ENCODE data around the gene NPLOC4.
"Not testable (repeated sequence)": the region's sequence is repeated elsewhere in the genome, so short reads cannot be mapped to it uniquely, and the experiment has no call there.

NPLOC4 gene

GRCh38 chr17:81601525-81602120, 35.3 kb downstream of the NPLOC4 start:
- H3K4me3 ChIP-seq (ENCODE audit: low read length) = no peak overlapping the region
- no peaks in the 10 kb centered on the region for H3K27me3 ChIP-seq (replicated peaks; ENCODE audit: control insufficient read depth, insufficient read depth, low read length)
- H3K9me3 ChIP-seq (ENCODE audit: control insufficient read depth, low read length) = no peaks in the 10 kb centered on the region
- peaks cover 18% of the 10 kb centered on the region for H3K4me1 ChIP-seq (ENCODE audit: control insufficient read depth, insufficient read depth, low read length)
- H3K36me3 ChIP-seq (ENCODE audit: control insufficient read depth, insufficient read depth, low read length, severe bottlenecking) = peaks cover 83% of the 10 kb centered on the region
- H3K9ac ChIP-seq (ENCODE audit: low read length) = no peak overlapping the region
- DNase-seq (ENCODE audit: low read depth) = peak; percentile 87

DNA sequence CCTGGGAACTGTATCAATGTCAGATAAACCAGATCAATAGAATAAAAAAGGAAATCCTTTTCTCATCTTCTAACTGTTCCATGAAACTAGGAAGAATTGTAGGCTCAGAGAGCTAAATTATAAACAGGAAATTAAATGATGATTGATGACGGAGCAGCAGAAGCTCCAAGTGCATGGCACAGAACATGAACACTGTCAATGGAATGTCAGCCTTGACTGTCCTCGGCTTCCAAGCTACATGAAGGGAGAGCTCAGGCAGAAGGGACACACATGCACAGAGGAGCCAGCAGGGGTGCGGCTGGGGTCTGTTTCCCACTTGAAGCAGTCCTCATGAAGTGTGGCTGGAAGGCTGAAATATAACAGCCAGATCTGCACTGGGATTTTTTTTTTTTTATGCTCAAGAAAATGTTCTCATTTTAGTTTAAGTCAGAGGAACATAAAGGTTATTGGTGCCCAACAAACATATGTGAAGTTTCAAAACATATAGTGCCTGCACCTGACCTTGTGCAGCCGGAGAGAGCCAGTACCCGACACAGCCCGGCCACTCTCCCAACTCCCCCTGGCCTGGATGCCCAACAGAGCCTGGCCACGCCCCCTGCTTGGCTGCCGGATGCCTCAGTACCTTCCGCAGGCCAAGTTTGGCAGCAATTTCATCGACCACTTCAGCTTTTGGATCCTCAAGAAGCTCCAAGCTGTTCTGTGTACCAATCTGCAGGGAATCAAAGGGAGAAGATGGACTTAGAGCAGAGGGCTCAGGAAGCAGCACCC, 37.0 kb downstream of the NPLOC4 start:
- H3K4me1 ChIP-seq (ENCODE audit: control insufficient read depth, insufficient read depth, low read length) = peaks cover 28% of the 10 kb centered on the region
- no peak overlapping the region for H3K4me3 ChIP-seq (ENCODE audit: low read length)
- peak; percentile 55 for DNase-seq (ENCODE audit: low read depth)
- no peaks in the 10 kb centered on the region for H3K9me3 ChIP-seq (ENCODE audit: control insufficient read depth, low read length)
- peak overlapping the region; percentile 27 for H3K9ac ChIP-seq (ENCODE audit: low read length)
- no peaks in the 10 kb centered on the region for H3K27me3 ChIP-seq (replicated peaks; ENCODE audit: control insufficient read depth, insufficient read depth, low read length)
- H3K36me3 ChIP-seq (ENCODE audit: control insufficient read depth, insufficient read depth, low read length, severe bottlenecking) = peaks cover 87% of the 10 kb centered on the region

- no peak for DNase-seq (ENCODE audit: low read depth)
- Histone ChIP-seq H3K9ac (ENCODE audit: low read length) (no peak overlapping the region), H3K4me3 (ENCODE audit: low read length) (no peak overlapping the region), H3K27me3 (replicated peaks; ENCODE audit: control insufficient read depth, insufficient read depth, low read length) (no peaks in the 10 kb centered on the region), H3K4me1 (ENCODE audit: control insufficient read depth, insufficient read depth, low read length) (peaks cover 13% of the 10 kb centered on the region), H3K36me3 (ENCODE audit: control insufficient read depth, insufficient read depth, low read length, severe bottlenecking) (peaks cover 84% of the 10 kb centered on the region), H3K9me3 (ENCODE audit: control insufficient read depth, low read length) (no peaks in the 10 kb centered on the region)
Observed at GRCh38 chr17:81593105-81593871, 43.6 kb downstream of the NPLOC4 start.

GRCh38 chr17:81591971-81592370, 44.9 kb downstream of the NPLOC4 start:
- Histone ChIP-seq H3K4me3 (ENCODE audit: low read length) (no peak overlapping the region), H3K9me3 (ENCODE audit: control insufficient read depth, low read length) (no peaks in the 10 kb centered on the region), H3K36me3 (ENCODE audit: control insufficient read depth, insufficient read depth, low read length, severe bottlenecking) (peaks cover 84% of the 10 kb centered on the region), H3K27me3 (replicated peaks; ENCODE audit: control insufficient read depth, insufficient read depth, low read length) (no peaks in the 10 kb centered on the region), H3K4me1 (ENCODE audit: control insufficient read depth, insufficient read depth, low read length) (peaks cover 13% of the 10 kb centered on the region), H3K9ac (ENCODE audit: low read length) (no peak overlapping the region)
- no peak for DNase-seq (ENCODE audit: low read depth)

DNA sequence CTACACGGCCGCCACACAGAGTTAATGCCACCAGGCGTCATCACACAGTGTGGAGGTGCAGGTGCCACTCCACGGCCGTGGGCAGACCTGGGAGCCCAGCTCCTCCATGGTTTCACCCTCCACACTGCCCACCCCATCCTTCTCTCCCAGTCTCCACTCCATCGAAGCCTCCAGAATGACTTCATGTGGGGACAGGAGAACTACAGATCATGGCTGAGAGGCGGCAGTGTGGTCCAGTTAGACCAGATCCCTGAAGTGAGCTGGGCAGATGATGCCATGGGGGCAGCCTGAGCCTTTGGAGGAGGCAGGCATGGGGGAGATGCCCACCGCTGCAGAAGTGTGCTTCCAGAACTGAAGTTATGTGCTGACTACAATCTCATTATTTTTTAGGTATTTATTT, 46.8 kb downstream of the NPLOC4 start:
- peaks cover 87% of the 10 kb centered on the region for H3K36me3 ChIP-seq (ENCODE audit: control insufficient read depth, insufficient read depth, low read length, severe bottlenecking)
- DNase-seq (ENCODE audit: low read depth) = no peak
- peaks cover 5% of the 10 kb centered on the region for H3K4me1 ChIP-seq (ENCODE audit: control insufficient read depth, insufficient read depth, low read length)
- H3K9me3 ChIP-seq (ENCODE audit: control insufficient read depth, low read length) = no peaks in the 10 kb centered on the region
- no peak overlapping the region for H3K9ac ChIP-seq (ENCODE audit: low read length)
- no peaks in the 10 kb centered on the region for H3K27me3 ChIP-seq (replicated peaks; ENCODE audit: control insufficient read depth, insufficient read depth, low read length)
- no peak overlapping the region for H3K4me3 ChIP-seq (ENCODE audit: low read length)

GRCh38 chr17:81589612-81590011, 47.3 kb downstream of the NPLOC4 start:
- Histone ChIP-seq H3K27me3 (replicated peaks; ENCODE audit: control insufficient read depth, insufficient read depth, low read length) (no peaks in the 10 kb centered on the region), H3K9me3 (ENCODE audit: control insufficient read depth, low read length) (no peaks in the 10 kb centered on the region), H3K36me3 (ENCODE audit: control insufficient read depth, insufficient read depth, low read length, severe bottlenecking) (peaks cover 90% of the 10 kb centered on the region), H3K9ac (ENCODE audit: low read length) (no peak overlapping the region), H3K4me1 (ENCODE audit: control insufficient read depth, insufficient read depth, low read length) (peaks cover under 1% of the 10 kb centered on the region), H3K4me3 (ENCODE audit: low read length) (no peak overlapping the region)
- no peak for DNase-seq (ENCODE audit: low read depth)

- H3K4me3 ChIP-seq (ENCODE audit: low read length) = no peak overlapping the region
- H3K9me3 ChIP-seq (ENCODE audit: control insufficient read depth, low read length) = no peaks in the 10 kb centered on the region
- H3K27me3 ChIP-seq (replicated peaks; ENCODE audit: control insufficient read depth, insufficient read depth, low read length) = no peaks in the 10 kb centered on the region
- H3K4me1 ChIP-seq (ENCODE audit: control insufficient read depth, insufficient read depth, low read length) = peaks cover 22% of the 10 kb centered on the region
- H3K36me3 ChIP-seq (ENCODE audit: control insufficient read depth, insufficient read depth, low read length, severe bottlenecking) = peaks cover 91% of the 10 kb centered on the region
- no peak overlapping the region for H3K9ac ChIP-seq (ENCODE audit: low read length)
- no peak for DNase-seq (ENCODE audit: low read depth)
Observed at GRCh38 chr17:81586096-81586495, 50.8 kb downstream of the NPLOC4 start.

DNA sequence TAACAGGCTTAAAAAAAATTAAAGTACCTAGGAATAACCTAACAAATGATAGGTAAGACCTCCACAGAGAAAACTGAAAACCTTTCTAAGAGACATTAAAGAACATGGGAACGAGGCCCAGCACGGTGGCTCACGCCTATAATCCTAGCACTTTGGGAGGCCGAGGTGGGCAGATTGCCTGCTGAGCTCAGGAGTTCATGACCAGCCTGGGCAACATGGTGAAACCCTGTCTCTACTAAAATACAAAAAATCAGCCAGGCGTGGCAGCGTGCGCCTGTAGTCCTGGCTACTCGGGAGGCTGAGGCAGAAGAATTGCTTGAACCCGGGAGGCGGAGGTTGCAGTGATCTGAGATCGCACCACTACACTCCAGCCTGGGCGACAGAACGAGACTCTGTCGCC, 52.1 kb downstream of the NPLOC4 start:
- DNase-seq (ENCODE audit: low read depth); H3K4me3 ChIP-seq (ENCODE audit: low read length); H3K9me3 ChIP-seq (ENCODE audit: control insufficient read depth, low read length); H3K27me3 ChIP-seq (replicated peaks; ENCODE audit: control insufficient read depth, insufficient read depth, low read length); H3K9ac ChIP-seq (ENCODE audit: low read length): not testable (repeated sequence)
- peaks cover 87% of the 10 kb centered on the region for H3K36me3 ChIP-seq (ENCODE audit: control insufficient read depth, insufficient read depth, low read length, severe bottlenecking)
- peaks cover 26% of the 10 kb centered on the region for H3K4me1 ChIP-seq (ENCODE audit: control insufficient read depth, insufficient read depth, low read length)

DNA sequence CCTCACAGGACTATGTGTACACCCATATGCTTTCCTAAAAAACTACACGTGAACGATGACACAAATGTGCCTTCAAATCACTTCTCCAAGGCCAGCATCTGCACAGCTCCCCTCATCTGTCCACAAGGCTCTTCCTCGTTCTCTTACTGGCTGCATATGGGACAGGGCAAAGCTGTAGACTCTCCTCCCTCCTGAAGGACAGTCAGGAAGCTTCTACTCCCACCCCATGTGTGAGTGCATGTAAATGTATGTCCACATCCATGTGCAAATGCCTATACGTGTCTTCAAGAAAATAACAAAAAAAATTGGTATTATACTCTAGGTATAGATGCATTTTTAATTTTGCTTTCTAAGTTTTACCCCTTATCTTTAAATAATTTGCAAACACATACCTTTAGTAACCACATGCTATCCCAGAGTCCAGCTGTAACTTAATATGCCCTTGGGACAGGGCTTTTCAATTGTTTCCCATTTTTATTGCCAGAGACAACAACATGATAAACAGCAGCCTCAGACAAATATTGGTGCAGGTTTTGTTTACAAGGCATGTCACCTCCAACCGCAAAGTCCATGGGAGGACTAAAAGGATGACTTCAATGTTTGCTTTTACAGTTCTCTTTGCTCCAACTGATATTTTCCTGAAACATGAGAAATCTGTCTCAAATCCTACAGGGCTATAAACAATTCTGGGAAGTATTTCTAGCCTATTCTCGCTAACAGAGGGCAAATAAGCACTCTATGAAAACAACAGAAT, 53.1 kb downstream of the NPLOC4 start:
- peaks cover 86% of the 10 kb centered on the region for H3K36me3 ChIP-seq (ENCODE audit: control insufficient read depth, insufficient read depth, low read length, severe bottlenecking)
- H3K9ac ChIP-seq (ENCODE audit: low read length) = no peak overlapping the region
- peaks cover 30% of the 10 kb centered on the region for H3K4me1 ChIP-seq (ENCODE audit: control insufficient read depth, insufficient read depth, low read length)
- H3K27me3 ChIP-seq (replicated peaks; ENCODE audit: control insufficient read depth, insufficient read depth, low read length) = no peaks in the 10 kb centered on the region
- no peak overlapping the region for H3K4me3 ChIP-seq (ENCODE audit: low read length)
- no peaks in the 10 kb centered on the region for H3K9me3 ChIP-seq (ENCODE audit: control insufficient read depth, low read length)
- DNase-seq (ENCODE audit: low read depth) = peak; percentile 17

DNA sequence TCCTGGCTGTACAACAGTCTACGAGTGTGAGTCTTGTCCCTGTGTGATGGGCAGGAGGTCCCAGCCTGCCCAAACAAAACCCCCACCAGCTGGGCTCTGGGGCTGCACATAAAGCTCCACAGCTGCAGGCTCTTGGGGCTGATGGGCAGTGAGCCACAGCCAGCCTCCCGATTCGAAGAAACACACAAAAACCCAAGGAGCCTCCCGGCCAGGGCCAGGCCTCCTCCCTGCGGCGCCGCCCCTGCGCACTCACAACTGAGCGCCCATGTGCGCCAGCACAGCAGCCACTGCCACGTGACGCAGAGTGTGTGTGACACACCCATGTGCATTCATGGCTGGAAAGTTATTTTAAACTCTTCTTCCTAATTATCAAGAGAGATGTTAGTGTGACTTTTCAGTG, 54.2 kb downstream of the NPLOC4 start:
- Histone ChIP-seq H3K4me3 (ENCODE audit: low read length) (no peak overlapping the region), H3K27me3 (replicated peaks; ENCODE audit: control insufficient read depth, insufficient read depth, low read length) (no peaks in the 10 kb centered on the region), H3K9ac (ENCODE audit: low read length) (peak overlapping the region; percentile 33), H3K36me3 (ENCODE audit: control insufficient read depth, insufficient read depth, low read length, severe bottlenecking) (peaks cover 84% of the 10 kb centered on the region), H3K4me1 (ENCODE audit: control insufficient read depth, insufficient read depth, low read length) (peaks cover 39% of the 10 kb centered on the region), H3K9me3 (ENCODE audit: control insufficient read depth, low read length) (no peaks in the 10 kb centered on the region)
- DNase-seq (ENCODE audit: low read depth) = no peak

DNA sequence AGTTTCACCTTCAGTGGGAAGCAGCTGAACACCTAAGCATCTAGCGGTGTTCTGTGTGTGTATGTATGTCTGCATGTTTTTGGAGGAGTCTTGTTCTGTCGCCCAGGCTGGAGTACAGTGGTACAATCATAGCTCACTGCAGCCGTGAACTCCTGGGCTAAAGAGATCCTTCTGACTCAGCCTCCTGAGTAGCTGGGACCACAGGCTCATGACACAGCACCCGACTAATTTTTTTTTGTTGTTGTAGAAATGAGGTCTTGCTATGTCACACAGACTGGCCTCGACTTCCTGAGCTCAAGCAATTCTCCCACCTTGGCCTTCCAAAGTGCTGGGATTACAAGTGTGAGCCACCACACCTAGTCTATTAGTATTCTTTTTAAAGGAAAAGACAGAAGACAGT, 54.6 kb downstream of the NPLOC4 start:
- H3K4me1 ChIP-seq (ENCODE audit: control insufficient read depth, insufficient read depth, low read length) = peaks cover 43% of the 10 kb centered on the region
- H3K4me3 ChIP-seq (ENCODE audit: low read length) = no peak overlapping the region
- no peaks in the 10 kb centered on the region for H3K9me3 ChIP-seq (ENCODE audit: control insufficient read depth, low read length)
- peak overlapping the region; percentile 33 for H3K9ac ChIP-seq (ENCODE audit: low read length)
- H3K36me3 ChIP-seq (ENCODE audit: control insufficient read depth, insufficient read depth, low read length, severe bottlenecking) = peaks cover 81% of the 10 kb centered on the region
- DNase-seq (ENCODE audit: low read depth) = peak; percentile 34
- H3K27me3 ChIP-seq (replicated peaks; ENCODE audit: control insufficient read depth, insufficient read depth, low read length) = no peaks in the 10 kb centered on the region

Data from adipocyte (in vitro differentiated cells).